H1 (cell line): ENCODE measurements around the gene NAA40. TPM values are rescaled to one million over a fixed set of nuclear protein-coding genes. Genes with fewer than 3 reads are reported as not detected.
A peak's percentile ranks its signal among the peaks of the same experiment; 100 is the strongest.

ENCODE experiments used
- CTCF ChIA-PET: fragments of 300-600 bp; sonication (Branson Sonifier 250); formaldehyde crosslinking; loops from one replicate; lab custom pipeline; 2021; ENCODE audit not compliant: partially characterized antibody; lab: Charles Lee
- POLR2A ChIA-PET: fragments of 300-600 bp; sonication (Branson Sonifier 250); formaldehyde crosslinking; loops from one replicate; lab custom pipeline; 2021; ENCODE audit warnings: inconsistent platforms; ENCODE audit not compliant: partially characterized antibody; lab: Charles Lee
- DNase-seq, 2 experiments: peaks; one replicate each; pipeline versions ENCODE4 v3.0.0 to v3.0.0-alpha.2; 2010 to 2022; ENCODE audit warnings: low spot score in 2 of 2, low read depth in 1 of 2, mixed read lengths in 1 of 2
- FAIRE-seq: peaks from 2 replicates; lab custom pipeline; 2011; peaks lifted over from hg19 to GRCh38; lab: Jason Lieb, UNC
- H2AFZ ChIP-seq: 2 replicates; pipeline ENCODE4 v1.8.1; 2012; ENCODE audit warnings: low read length, inconsistent platforms
- H2AK5ac ChIP-seq: 2 replicates; pipeline ENCODE4 v1.6.1; 2013; ENCODE audit warnings: low read depth, low read length
- H2BK120ac ChIP-seq: replicated peaks from 2 replicates; pipeline ENCODE3; 2013; ENCODE audit warnings: low read depth, low read length, inconsistent platforms
- H2BK12ac ChIP-seq: 2 replicates; pipeline ENCODE4 v1.6.1; 2013; ENCODE audit warnings: low read depth, low read length
- H2BK15ac ChIP-seq: 2 replicates; pipeline ENCODE4 v1.6.1; 2013; ENCODE audit warnings: low read length
- H2BK20ac ChIP-seq: 2 replicates; pipeline ENCODE4 v1.6.1; 2013; ENCODE audit warnings: low read length
- H2BK5ac ChIP-seq: 2 replicates; pipeline ENCODE4 v1.6.1; 2013; ENCODE audit warnings: low read depth, low read length
- H3K14ac ChIP-seq: 2 replicates; pipeline ENCODE4 v1.6.1; 2013; ENCODE audit warnings: inconsistent platforms; ENCODE audit not compliant: insufficient read length
- H3K18ac ChIP-seq: 2 replicates; pipeline ENCODE4 v1.6.1; 2013; ENCODE audit warnings: low read length; ENCODE audit errors: extremely low read depth
- H3K23ac ChIP-seq: 2 replicates; pipeline ENCODE4 v1.6.1; 2013; ENCODE audit warnings: inconsistent platforms; ENCODE audit not compliant: insufficient read length
- H3K23me2 ChIP-seq: 2 replicates; pipeline ENCODE4 v1.6.1; 2013; ENCODE audit warnings: low read depth, low read length
- H3K27ac ChIP-seq: 2 replicates; pipeline ENCODE4 v1.6.1; 2011; ENCODE audit warnings: low read depth, low read length, inconsistent platforms
- H3K27me3 ChIP-seq, 4 experiments: replicated peaks in 1 of 4; 1 replicate in 1 of 4; 2 replicates in 3 of 4; pipeline versions ENCODE4 v1.6.1 to v1.8.1; 2011 to 2013; ENCODE audit warnings: low read length in 3 of 4, mild to moderate bottlenecking in 3 of 4, inconsistent platforms in 2 of 4, mixed read lengths in 2 of 4, moderate library complexity in 1 of 4; ENCODE audit not compliant: control insufficient read depth in 3 of 4, insufficient read depth in 3 of 4; ENCODE audit errors: extremely low read depth in 1 of 4
- H3K36me3 ChIP-seq, 4 experiments: 2 replicates each; pipeline versions ENCODE4 v1.6.1 to v1.8.1; 2011 to 2013; ENCODE audit warnings: mild to moderate bottlenecking in 4 of 4, low read length in 3 of 4, moderate library complexity in 2 of 4, control low read depth in 1 of 4, inconsistent platforms in 1 of 4; ENCODE audit not compliant: insufficient read depth in 4 of 4, control insufficient read depth in 2 of 4
- H3K4ac ChIP-seq: replicated peaks from 2 replicates; pipeline ENCODE3; 2013; ENCODE audit warnings: low read length, low read depth, mixed read lengths, inconsistent platforms; ENCODE audit not compliant: insufficient read length
- H3K4me1 ChIP-seq, 4 experiments: replicated peaks in 1 of 4; 1 replicate in 1 of 4; 2 replicates in 3 of 4; pipeline versions ENCODE4 v1.6.1 to v1.8.1; 2011 to 2013; ENCODE audit warnings: low read length in 3 of 4, inconsistent platforms in 2 of 4, mixed read lengths in 1 of 4; ENCODE audit not compliant: insufficient read depth in 4 of 4, control insufficient read depth in 3 of 4
- H3K4me2 ChIP-seq, 2 experiments: 2 replicates each; pipeline versions ENCODE4 v1.6.1 to v1.8.1; 2011 to 2013; ENCODE audit warnings: low read depth in 2 of 2, low read length in 2 of 2, control low read depth in 1 of 2, inconsistent platforms in 1 of 2, mild to moderate bottlenecking in 1 of 2; ENCODE audit not compliant: insufficient read depth in 1 of 2
- H3K4me3 ChIP-seq, 4 experiments: fragments of 200-600, 300-600 bp in 1 of 4; sonication (generic), shearing (Covaris generic), sonication (Bioruptor Twin) in 1 of 4; 2 replicates each; pipeline versions ENCODE4 v1.5.1 to v1.8.1; 2011 to 2016; ENCODE audit warnings: low read length in 4 of 4, low read depth in 3 of 4, control low read depth in 2 of 4, inconsistent platforms in 2 of 4, mild to moderate bottlenecking in 2 of 4, mixed read lengths in 1 of 4, moderate library complexity in 1 of 4; ENCODE audit not compliant: insufficient read depth in 2 of 4; ENCODE audit errors: extremely low read depth in 1 of 4
- H3K56ac ChIP-seq: replicated peaks from 2 replicates; pipeline ENCODE3; 2013; ENCODE audit warnings: low read depth, mild to moderate bottlenecking, mixed read lengths, low read length, inconsistent platforms; ENCODE audit not compliant: insufficient read length
- H3K79me1 ChIP-seq: 2 replicates; pipeline ENCODE4 v1.6.1; 2013; ENCODE audit warnings: low read depth, low read length, control low read depth
- H3K79me2 ChIP-seq, 2 experiments: 2 replicates each; pipeline versions ENCODE4 v1.6.1 to v1.8.1; 2012 to 2013; ENCODE audit warnings: low read length in 2 of 2, mild to moderate bottlenecking in 2 of 2, inconsistent platforms in 1 of 2; ENCODE audit not compliant: insufficient read depth in 2 of 2, control insufficient read depth in 1 of 2
- H3K9ac ChIP-seq, 4 experiments: replicated peaks in 1 of 4; 1 replicate in 1 of 4; 2 replicates in 3 of 4; pipeline versions ENCODE4 v1.6.1 to v1.8.1; 2011 to 2013; ENCODE audit warnings: low read depth in 3 of 4, low read length in 3 of 4, control low read depth in 2 of 4, mild to moderate bottlenecking in 2 of 4, moderate library complexity in 2 of 4, inconsistent platforms in 1 of 4; ENCODE audit errors: extremely low read depth in 1 of 4
- H3K9me3 ChIP-seq, 2 experiments: 2 replicates each; pipeline versions ENCODE4 v1.6.1 to v1.8.1; 2012 to 2013; ENCODE audit warnings: mild to moderate bottlenecking in 2 of 2, moderate library complexity in 2 of 2, control low read depth in 1 of 2, inconsistent platforms in 1 of 2, low read depth in 1 of 2, low read length in 1 of 2, mixed read lengths in 1 of 2; ENCODE audit not compliant: insufficient read depth in 2 of 2
- H4K20me1 ChIP-seq, 2 experiments: replicated peaks in 1 of 2; 2 replicates each; pipeline versions ENCODE3 to v1.8.1; 2011 to 2013; ENCODE audit warnings: inconsistent platforms in 2 of 2, low read length in 2 of 2, mild to moderate bottlenecking in 1 of 2; ENCODE audit not compliant: insufficient read depth in 2 of 2, control insufficient read depth in 1 of 2
- H4K5ac ChIP-seq: 2 replicates; pipeline ENCODE4 v1.6.1; 2013; ENCODE audit warnings: low read length, low read depth, mixed read lengths, inconsistent platforms; ENCODE audit not compliant: insufficient read length
- H4K8ac ChIP-seq: 2 replicates; pipeline ENCODE4 v1.8.0; 2013; ENCODE audit warnings: mild to moderate bottlenecking, moderate library complexity, low read length, inconsistent platforms; ENCODE audit not compliant: insufficient read depth; ENCODE audit errors: extremely low read depth
- H4K91ac ChIP-seq: replicated peaks from 2 replicates; pipeline ENCODE3; 2013; ENCODE audit warnings: low read length, mixed read lengths, inconsistent platforms; ENCODE audit not compliant: insufficient read length
- ASH2L ChIP-seq: fragments of 200-600, 300-600 bp; sonication (generic); IDR thresholded peaks from one replicate; pipeline ENCODE4 v1.7.1; 2017; ENCODE audit warnings: low read length
- BRCA1 ChIP-seq: IDR thresholded peaks from 2 replicates; pipeline ENCODE4 v1.6.1; 2012; ENCODE audit warnings: low read depth, low read length, improper control_type of control experiment
- EP300 ChIP-seq, 2 experiments: IDR thresholded peaks; 1 replicate in 1 of 2; 2 replicates in 1 of 2; pipeline ENCODE4 v1.6.1; 2011 to 2012; ENCODE audit warnings: low read depth in 2 of 2, low read length in 2 of 2, mild to moderate bottlenecking in 2 of 2, borderline replicate concordance in 1 of 2, inconsistent platforms in 1 of 2, moderate library complexity in 1 of 2
- GABPA ChIP-seq: IDR thresholded peaks from 2 replicates; pipeline ENCODE4 v1.6.1; 2011; ENCODE audit warnings: mild to moderate bottlenecking, low read length, moderate library complexity, borderline replicate concordance; ENCODE audit not compliant: insufficient read depth
- JUN ChIP-seq: IDR thresholded peaks from 2 replicates; pipeline ENCODE4 v1.6.1; 2011; ENCODE audit warnings: low read depth, mild to moderate bottlenecking, improper control_type of control experiment, low read length
- JUND ChIP-seq: IDR thresholded peaks from 2 replicates; pipeline ENCODE4 v1.6.1; 2011; ENCODE audit warnings: mild to moderate bottlenecking, improper control_type of control experiment, low read length
- MAFK ChIP-seq: IDR thresholded peaks from 2 replicates; pipeline ENCODE4 v1.6.1; 2012; ENCODE audit warnings: low read depth, mild to moderate bottlenecking, improper control_type of control experiment, low read length
- RNF2 ChIP-seq: fragments of 200-900, 300-1000 bp; sonication (generic); IDR thresholded peaks from 2 replicates; pipeline ENCODE4 v1.7.1; 2016; ENCODE audit warnings: borderline replicate concordance, low read depth, mild to moderate bottlenecking, antibody characterized with exemption, low read length; ENCODE audit not compliant: poor library complexity, severe bottlenecking; ENCODE audit errors: missing control alignments
- RXRA ChIP-seq: IDR thresholded peaks from 2 replicates; pipeline ENCODE4 v1.6.1; 2011; ENCODE audit warnings: low read depth, mild to moderate bottlenecking, low read length, moderate library complexity; ENCODE audit not compliant: insufficient read depth
- SAP30 ChIP-seq: fragments of 300-600 bp; sonication (generic); IDR thresholded peaks from 2 replicates; pipeline ENCODE4 v1.7.1; 2012; ENCODE audit warnings: low read length, moderate library complexity, mild to moderate bottlenecking, inconsistent platforms; ENCODE audit not compliant: insufficient read depth, insufficient replicate concordance
- SIX5 ChIP-seq: IDR thresholded peaks from 2 replicates; pipeline ENCODE4 v1.6.1; 2011; ENCODE audit warnings: mild to moderate bottlenecking, low read depth, low read length
- SP4 ChIP-seq: IDR thresholded peaks from 2 replicates; pipeline ENCODE4 v1.6.1; 2012; ENCODE audit warnings: low read length, inconsistent platforms
- WGBS, 2 experiments: shearing (Covaris generic) in 1 of 2; methylation state at CpG; one replicate each; pipeline versions ENCODE4 v1.1.6 to v1.1.7; 2013 to 2015; ENCODE audit warnings: low lambda C conversion rate in 2 of 2, mixed read lengths in 2 of 2, inconsistent platforms in 1 of 2, low coverage in 1 of 2, missing lambda C conversion rate in 1 of 2; ENCODE audit not compliant: insufficient replicate concordance in 2 of 2, insufficient coverage in 1 of 2, insufficient read length in 1 of 2; ENCODE audit errors: extremely low coverage in 1 of 2, missing lambda C conversion rate in 1 of 2; 5-methylcytosine and 5-hydroxymethylcytosine counted together
- polyA plus RNA-seq, 7 experiments: library from polyadenylated mRNA; depleted of rRNA in 3 of 7; stranded (reverse) in 5 of 7; unstranded in 2 of 7; fragments of >200 nt in 5 of 7; fragments of 200-250 nt in 2 of 7; gene quantifications; 1 replicate in 5 of 7; 2 replicates in 1 of 7; 4 replicates in 1 of 7; pipeline versions ENCODE4 v1.2.1 to v1.2.3, GENCODE V29; 2011 to 2013; ENCODE audit warnings: missing spikeins in 2 of 7, mixed read lengths in 2 of 7
- total RNA-seq: library from RNA; stranded (reverse); fragmentation: NEBNext Ultra II Directional; extraction: Animal tissue kit (Norgen Biotek cat#: 25700); gene quantifications from 2 replicates; pipeline ENCODE4 v1.2.1, GENCODE V29; 2021
- TF ChIP-seq, protein P1 (sequence below): IDR thresholded peaks from 2 replicates; pipeline ENCODE4 v1.6.1; 2012; ENCODE audit warnings: inconsistent platforms

Gene NAA40
- total and polyA plus RNA-seq, 2 of the 8 experiments (the other 6 are each of a cell fraction or from before 2014, with no cell fraction given) = 20.0 to 31.1 TPM

DNA sequence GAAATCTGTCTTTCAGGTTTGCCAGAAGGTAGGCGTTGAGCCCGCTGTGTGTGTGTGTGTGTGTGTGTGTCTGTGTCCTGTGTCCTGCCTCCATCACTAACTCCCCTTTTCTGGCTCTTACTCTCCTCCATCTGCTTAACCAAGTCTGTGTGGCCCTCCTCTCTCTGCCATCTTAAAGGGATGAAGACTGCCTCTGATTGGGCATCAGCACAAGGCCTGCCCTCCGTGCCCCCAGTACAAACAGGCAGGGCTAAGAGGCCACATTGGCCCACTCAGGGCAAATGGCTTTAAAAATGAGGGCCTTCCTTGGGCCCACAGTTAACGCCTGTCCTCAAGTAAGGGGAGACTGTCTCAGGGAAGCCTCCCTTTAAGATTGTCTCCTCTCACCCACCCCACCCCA lies 32.7 kb upstream of the NAA40 start:
- H3K79me1 ChIP-seq = peaks cover 7% of the 10 kb centered on the region
- no peak overlapping the region for H3K4ac ChIP-seq
- H4K91ac ChIP-seq = no peak overlapping the region
- 81% methylated on average over 3 of the region's 4 CpGs; no CpG with 5 or more reads in 1 of the 2 experiments for WGBS, 2 experiments
- H2BK20ac ChIP-seq = no peak overlapping the region
- ChIA-PET CTCF (interaction anchor here (0.7 to 11.1 kb wide), 25 partner anchors 8 to 224 kb away, joined by 3 to 163 read pairs (median 4); partner anchors contain the start of genes MARK2 and RCOR2), POLR2A (interaction anchor here (0.9 to 6.1 kb wide), 6 partner anchors 8 to 69 kb away, joined by 3 to 74 read pairs (median 4); partner anchors contain the start of gene RCOR2)
- no peaks in the 10 kb centered on the region for H3K9me3 ChIP-seq
- H2BK120ac ChIP-seq = no peak overlapping the region
- H3K56ac ChIP-seq = no peak overlapping the region
- H3K4me1 ChIP-seq = peaks cover 6 to 49% (median 39%) of the 10 kb centered on the region in 4 experiments
- H4K5ac ChIP-seq = peak overlapping the region; percentile 7
- H3K23me2 ChIP-seq = no peaks in the 10 kb centered on the region; the same call in 1 of the 2 replicates
- H2BK15ac ChIP-seq = 0 out of 2 replicates have a peak overlapping the region, but pooled peaks have one; percentile 81
- H2BK12ac ChIP-seq = no peak overlapping the region
- H3K9ac ChIP-seq = no peak overlapping the region
- no peak overlapping the region for H3K23ac ChIP-seq
- H3K14ac ChIP-seq = no peak overlapping the region
- H4K8ac ChIP-seq = no peak overlapping the region
- no peak overlapping the region for H2AK5ac ChIP-seq
- H3K36me3 ChIP-seq = peaks cover 12 to 46% (median 23%) of the 10 kb centered on the region in 4 experiments; a peak in 7 of 8 replicates
- DNase-seq (no peak), FAIRE-seq (no peak)
- H3K4me3 ChIP-seq = no peak overlapping the region
- peak overlapping the region; percentile 56; the same call in 1 of the 2 replicates for H3K27ac ChIP-seq
- peaks cover 6 to 11% of the 10 kb centered on the region in 2 experiments for H4K20me1 ChIP-seq
- H2AFZ ChIP-seq = no peak overlapping the region
- H3K27me3 ChIP-seq = no peaks in the 10 kb centered on the region
- H3K18ac ChIP-seq = no peak overlapping the region
- H3K4me2 ChIP-seq = no peak overlapping the region
- no peak overlapping the region for H2BK5ac ChIP-seq
- no peaks in the 10 kb centered on the region for H3K79me2 ChIP-seq
- no peak for TF ChIP-seq SIX5
- TF ChIP-seq ASH2L = no peak
- no peak for TF ChIP-seq RNF2
- TF ChIP-seq RXRA = no peak
- no peak for TF ChIP-seq JUND
- TF ChIP-seq JUN = no peak
- no peak for TF ChIP-seq SAP30
- no peak for TF ChIP-seq GABPA
- TF ChIP-seq, protein P1, sequence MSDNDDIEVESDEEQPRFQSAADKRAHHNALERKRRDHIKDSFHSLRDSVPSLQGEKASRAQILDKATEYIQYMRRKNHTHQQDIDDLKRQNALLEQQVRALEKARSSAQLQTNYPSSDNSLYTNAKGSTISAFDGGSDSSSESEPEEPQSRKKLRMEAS = no peak
- TF ChIP-seq BRCA1 = no peak
- TF ChIP-seq SP4 = no peak
- TF ChIP-seq MAFK = no peak
- TF ChIP-seq EP300 (IDR thresholded peaks at IDR 0.05; ENCODE audit: borderline replicate concordance in 1 of 2, low read depth in 2 of 2, low read length in 2 of 2) = no peak
